GM23338 (cell line): ENCODE data around the gene PLCH2. TPM values are rescaled to one million over a fixed set of nuclear protein-coding genes. Genes with fewer than 3 reads are reported as not detected.

ENCODE experiments used
- ATAC-seq: fragments of 200-7000 bp; cut with Tn5 transposase; 3 replicates; pipeline ENCODE4 v1.9.1; 2020
- DNase-seq: peaks from one replicate; pipeline ENCODE4 v3.0.0-alpha.2; 2015; ENCODE audit warnings: low spot score
- H2AFZ ChIP-seq: fragments of 200-600 bp; sonication (generic); 2 replicates; pipeline ENCODE4 v1.8.0; 2016; ENCODE audit warnings: antibody characterized with exemption, mild to moderate bottlenecking, moderate library complexity
- H3F3A ChIP-seq: fragments of 200-600 bp; sonication (generic); replicated peaks from 2 replicates; pipeline ENCODE4 v1.8.0; 2017; ENCODE audit warnings: antibody characterized with exemption, mixed run types, low read depth
- H3K27ac ChIP-seq: fragments of 200-600 bp; sonication (generic); 2 replicates; pipeline ENCODE4 v1.6.1; 2016; ENCODE audit warnings: low read depth
- H3K27me3 ChIP-seq: fragments of 200-600 bp; sonication (generic); 2 replicates; pipeline ENCODE4 v1.8.0; 2016; ENCODE audit warnings: mild to moderate bottlenecking, mixed run types, moderate library complexity; ENCODE audit not compliant: insufficient read depth
- H3K36me3 ChIP-seq: fragments of 200-600 bp; sonication (generic); 2 replicates; pipeline ENCODE4 v1.8.0; 2016; ENCODE audit warnings: mild to moderate bottlenecking; ENCODE audit not compliant: insufficient read depth
- H3K4me1 ChIP-seq: fragments of 200-600 bp; sonication (generic); 2 replicates; pipeline ENCODE4 v1.8.0; 2016; ENCODE audit warnings: mild to moderate bottlenecking, moderate library complexity; ENCODE audit not compliant: insufficient read depth
- H3K4me2 ChIP-seq: fragments of 200-600 bp; sonication (generic); 2 replicates; pipeline ENCODE4 v1.7.1; 2017; ENCODE audit warnings: mixed run types
- H3K4me3 ChIP-seq: fragments of 200-600 bp; sonication (generic); 2 replicates; pipeline ENCODE4 v1.6.1; 2016; ENCODE audit warnings: mixed run types
- H3K79me2 ChIP-seq: fragments of 200-600 bp; sonication (generic); replicated peaks from 2 replicates; pipeline ENCODE4 v1.8.0; 2017; ENCODE audit warnings: mild to moderate bottlenecking; ENCODE audit not compliant: insufficient read depth
- H3K9me2 ChIP-seq: fragments of 200-600 bp; sonication (generic); 2 replicates; pipeline ENCODE4 v1.8.0; 2017; ENCODE audit not compliant: insufficient read depth
- H4K20me1 ChIP-seq: fragments of 200-600 bp; sonication (generic); replicated peaks from 2 replicates; pipeline ENCODE4 v1.8.0; 2017; ENCODE audit warnings: mild to moderate bottlenecking; ENCODE audit not compliant: insufficient read depth
- H3K27ac Mint-ChIP-seq: 2 replicates; pipeline ENCODE4 v1.8.0; 2020; ENCODE audit warnings: inconsistent platforms, mild to moderate bottlenecking, moderate library complexity, mixed read lengths
- H3K27me3 Mint-ChIP-seq: 3 replicates; pipeline ENCODE4 v1.8.0; 2022; ENCODE audit warnings: low read depth, mild to moderate bottlenecking, moderate library complexity, mixed read lengths, inconsistent platforms; ENCODE audit not compliant: insufficient read depth, poor library complexity
- H3K36me3 Mint-ChIP-seq: 3 replicates; pipeline ENCODE4 v1.8.0; 2021; ENCODE audit warnings: low read depth, mild to moderate bottlenecking, inconsistent platforms, moderate library complexity, mixed read lengths
- H3K4me1 Mint-ChIP-seq: 3 replicates; pipeline ENCODE4 v1.8.0; 2020; ENCODE audit warnings: mild to moderate bottlenecking, inconsistent platforms, mixed read lengths
- H3K4me3 Mint-ChIP-seq: 3 replicates; pipeline ENCODE4 v1.8.0; 2021; ENCODE audit warnings: moderate library complexity, mild to moderate bottlenecking, inconsistent platforms, mixed read lengths
- H3K9me3 Mint-ChIP-seq: 3 replicates; pipeline ENCODE4 v1.8.0; 2020; ENCODE audit warnings: moderate library complexity, mild to moderate bottlenecking, inconsistent platforms, mixed read lengths
- CREB1 ChIP-seq: fragments of 250-450 bp; sonication (Bioruptor Pico); IDR thresholded peaks from 2 replicates; pipeline ENCODE4 v1.5.0; 2020; ENCODE audit warnings: low read depth, mild to moderate bottlenecking, moderate library complexity
- EZH2phosphoT487 ChIP-seq: fragments of 200-600 bp; sonication (generic); IDR thresholded peaks from one replicate; pipeline ENCODE4 v1.8.1; 2018; ENCODE audit warnings: antibody characterized with exemption; ENCODE audit not compliant: unreplicated experiment
- JUNB ChIP-seq: IDR thresholded peaks from one replicate; pipeline ENCODE4 v1.6.1; 2016; ENCODE audit warnings: antibody characterized with exemption; ENCODE audit not compliant: unreplicated experiment
- NANOG ChIP-seq: IDR thresholded peaks from 2 replicates; pipeline ENCODE4 v1.6.1; 2016; ENCODE audit warnings: antibody characterized with exemption, borderline replicate concordance
- ZNF114 ChIP-seq: fragments of 250-450 bp; sonication (Bioruptor Pico); IDR thresholded peaks from 2 replicates; pipeline ENCODE4 v1.5.0; 2020; ENCODE audit warnings: mild to moderate bottlenecking, moderate library complexity
- ZNF331 ChIP-seq: fragments of 250-450 bp; sonication (Bioruptor Pico); IDR thresholded peaks from 2 replicates; pipeline ENCODE4 v1.5.0; 2020; ENCODE audit warnings: low read depth, mild to moderate bottlenecking, moderate library complexity
- polyA plus RNA-seq: library from polyadenylated mRNA; unstranded; fragments of >200 nt; fragmentation: Nextera tagmentation; extraction: Ambion mirVana; gene quantifications from 2 replicates; pipeline ENCODE4 v1.2.1, GENCODE V29; 2016
- total RNA-seq: library from RNA; depleted of rRNA; stranded (reverse); fragments of >200 nt; shearing (Covaris generic); gene quantifications from 2 replicates; pipeline ENCODE4 v1.2.3, GENCODE V29; 2014
- TF ChIP-seq, protein P1 (sequence below), 2 experiments: fragments of 200-600 bp in 1 of 2; sonication (generic) in 1 of 2; conservative IDR thresholded peaks; 2 replicates each; pipeline versions ENCODE4 v1.5.1 to v1.6.1; 2016 to 2017; ENCODE audit warnings: antibody characterized with exemption in 2 of 2, low read depth in 2 of 2, mild to moderate bottlenecking in 2 of 2, moderate library complexity in 1 of 2
- TF ChIP-seq, protein P2 (sequence below): IDR thresholded peaks from one replicate; pipeline ENCODE4 v1.6.1; 2018; ENCODE audit warnings: antibody characterized with exemption; ENCODE audit not compliant: unreplicated experiment

Gene PLCH2
- total and polyA plus RNA-seq, 2 experiments from 2014 or later, result 0.31 TPM; not detected in 1

DNA sequence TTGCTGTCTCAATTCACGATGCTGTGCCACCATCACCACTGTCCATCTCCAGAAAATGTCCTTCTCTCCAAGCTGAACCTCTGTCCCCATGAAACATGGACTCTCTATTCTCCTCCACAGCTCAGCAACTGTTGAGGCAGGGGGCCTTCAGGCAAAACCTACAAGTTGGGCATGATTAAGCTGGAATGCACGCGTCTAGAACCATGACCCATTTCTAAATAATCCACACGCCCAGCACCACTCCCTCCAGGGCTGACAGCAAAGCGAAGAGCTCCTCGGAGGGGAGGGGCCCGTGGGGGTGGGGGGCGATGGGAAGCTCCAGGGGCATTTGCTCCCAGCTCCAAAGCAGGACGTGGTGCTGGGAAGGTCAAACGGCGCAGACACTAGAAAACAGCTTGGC is 57.3 kb downstream of the PLCH2 start:
- Histone ChIP-seq H2AFZ (no peak overlapping the region), H3K27me3 (peaks cover 50% of the 10 kb centered on the region)

DNA sequence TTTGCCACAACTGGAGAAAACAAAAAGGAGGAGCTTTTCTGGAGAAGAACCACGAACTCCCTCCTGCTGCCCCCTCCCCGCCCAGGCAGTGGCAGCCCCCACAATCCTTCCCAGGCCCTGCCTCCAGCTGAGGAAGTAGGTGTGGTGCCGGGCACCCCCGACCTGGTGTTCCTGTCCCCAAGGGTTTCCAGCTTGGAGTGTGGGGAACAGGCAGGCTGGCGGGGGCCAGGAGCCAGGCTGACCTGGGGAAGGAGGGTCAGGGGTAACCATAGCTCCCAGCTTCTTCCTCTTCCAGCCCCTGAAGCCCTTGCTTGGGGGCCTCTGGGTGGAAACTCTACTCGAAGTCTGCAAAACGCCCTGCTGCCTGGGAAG is 58.2 kb downstream of the PLCH2 start:
- no peaks in the 10 kb centered on the region for H3K36me3 ChIP-seq
- peaks cover 45% of the 10 kb centered on the region for H3K27me3 Mint-ChIP-seq
- DNase-seq (no peak), ATAC-seq (no peak)
- peaks cover 9% of the 10 kb centered on the region for H3K4me1 ChIP-seq
- H3K79me2 ChIP-seq, result no peaks in the 10 kb centered on the region
- TF ChIP-seq ZNF114 (CRISPR knock-in tag), result no peak
- TF ChIP-seq, protein P1, sequence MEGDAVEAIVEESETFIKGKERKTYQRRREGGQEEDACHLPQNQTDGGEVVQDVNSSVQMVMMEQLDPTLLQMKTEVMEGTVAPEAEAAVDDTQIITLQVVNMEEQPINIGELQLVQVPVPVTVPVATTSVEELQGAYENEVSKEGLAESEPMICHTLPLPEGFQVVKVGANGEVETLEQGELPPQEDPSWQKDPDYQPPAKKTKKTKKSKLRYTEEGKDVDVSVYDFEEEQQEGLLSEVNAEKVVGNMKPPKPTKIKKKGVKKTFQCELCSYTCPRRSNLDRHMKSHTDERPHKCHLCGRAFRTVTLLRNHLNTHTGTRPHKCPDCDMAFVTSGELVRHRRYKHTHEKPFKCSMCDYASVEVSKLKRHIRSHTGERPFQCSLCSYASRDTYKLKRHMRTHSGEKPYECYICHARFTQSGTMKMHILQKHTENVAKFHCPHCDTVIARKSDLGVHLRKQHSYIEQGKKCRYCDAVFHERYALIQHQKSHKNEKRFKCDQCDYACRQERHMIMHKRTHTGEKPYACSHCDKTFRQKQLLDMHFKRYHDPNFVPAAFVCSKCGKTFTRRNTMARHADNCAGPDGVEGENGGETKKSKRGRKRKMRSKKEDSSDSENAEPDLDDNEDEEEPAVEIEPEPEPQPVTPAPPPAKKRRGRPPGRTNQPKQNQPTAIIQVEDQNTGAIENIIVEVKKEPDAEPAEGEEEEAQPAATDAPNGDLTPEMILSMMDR (conservative IDR thresholded peaks at IDR 0.05; ENCODE audit: low read depth in 2 of 2), result no peak
- H3K4me2 ChIP-seq, result no peak overlapping the region; the same call in 1 of the 2 replicates
- H3F3A ChIP-seq, result no peaks in the 10 kb centered on the region
- no peaks in the 10 kb centered on the region for H3K9me2 ChIP-seq
- H3K27ac Mint-ChIP-seq, result no peak overlapping the region
- no peak overlapping the region for H2AFZ ChIP-seq
- H3K9me3 Mint-ChIP-seq, result no peaks in the 10 kb centered on the region
- H3K4me3 ChIP-seq, result no peak overlapping the region
- no peaks in the 10 kb centered on the region for H4K20me1 ChIP-seq
- H3K27ac ChIP-seq, result no peak overlapping the region
- H3K4me3 Mint-ChIP-seq, result no peak overlapping the region
- H3K27me3 ChIP-seq, result peaks cover 41% of the 10 kb centered on the region
- H3K36me3 Mint-ChIP-seq, result no peaks in the 10 kb centered on the region
- H3K4me1 Mint-ChIP-seq, result peaks cover 13% of the 10 kb centered on the region

More for the DNA sequence above, 57.3 kb downstream of the PLCH2 start:
- H3K4me2 ChIP-seq, result no peak overlapping the region
- no peak overlapping the region for H3K4me3 ChIP-seq
- H3K27ac Mint-ChIP-seq, result no peak overlapping the region
- DNase-seq (no peak), ATAC-seq (no peak)
- no peak overlapping the region for H3K27ac ChIP-seq
- H3K4me1 Mint-ChIP-seq, result peaks cover 18% of the 10 kb centered on the region
- no peaks in the 10 kb centered on the region for H3K36me3 ChIP-seq
- no peaks in the 10 kb centered on the region for H3K79me2 ChIP-seq
- H3K9me2 ChIP-seq, result no peaks in the 10 kb centered on the region
- H3K9me3 Mint-ChIP-seq, result no peaks in the 10 kb centered on the region
- peaks cover 9% of the 10 kb centered on the region for H3K4me1 ChIP-seq
- no peak overlapping the region; the same call in 2 of the 3 replicates for H3K4me3 Mint-ChIP-seq
- no peaks in the 10 kb centered on the region for H4K20me1 ChIP-seq
- H3K27me3 Mint-ChIP-seq, result peaks cover 48% of the 10 kb centered on the region
- TF ChIP-seq ZNF331 (CRISPR knock-in tag) (no peak), EZH2phosphoT487 (no peak), NANOG (no peak), CREB1 (CRISPR knock-in tag) (no peak), JUNB (no peak)
- TF ChIP-seq, protein P2, sequence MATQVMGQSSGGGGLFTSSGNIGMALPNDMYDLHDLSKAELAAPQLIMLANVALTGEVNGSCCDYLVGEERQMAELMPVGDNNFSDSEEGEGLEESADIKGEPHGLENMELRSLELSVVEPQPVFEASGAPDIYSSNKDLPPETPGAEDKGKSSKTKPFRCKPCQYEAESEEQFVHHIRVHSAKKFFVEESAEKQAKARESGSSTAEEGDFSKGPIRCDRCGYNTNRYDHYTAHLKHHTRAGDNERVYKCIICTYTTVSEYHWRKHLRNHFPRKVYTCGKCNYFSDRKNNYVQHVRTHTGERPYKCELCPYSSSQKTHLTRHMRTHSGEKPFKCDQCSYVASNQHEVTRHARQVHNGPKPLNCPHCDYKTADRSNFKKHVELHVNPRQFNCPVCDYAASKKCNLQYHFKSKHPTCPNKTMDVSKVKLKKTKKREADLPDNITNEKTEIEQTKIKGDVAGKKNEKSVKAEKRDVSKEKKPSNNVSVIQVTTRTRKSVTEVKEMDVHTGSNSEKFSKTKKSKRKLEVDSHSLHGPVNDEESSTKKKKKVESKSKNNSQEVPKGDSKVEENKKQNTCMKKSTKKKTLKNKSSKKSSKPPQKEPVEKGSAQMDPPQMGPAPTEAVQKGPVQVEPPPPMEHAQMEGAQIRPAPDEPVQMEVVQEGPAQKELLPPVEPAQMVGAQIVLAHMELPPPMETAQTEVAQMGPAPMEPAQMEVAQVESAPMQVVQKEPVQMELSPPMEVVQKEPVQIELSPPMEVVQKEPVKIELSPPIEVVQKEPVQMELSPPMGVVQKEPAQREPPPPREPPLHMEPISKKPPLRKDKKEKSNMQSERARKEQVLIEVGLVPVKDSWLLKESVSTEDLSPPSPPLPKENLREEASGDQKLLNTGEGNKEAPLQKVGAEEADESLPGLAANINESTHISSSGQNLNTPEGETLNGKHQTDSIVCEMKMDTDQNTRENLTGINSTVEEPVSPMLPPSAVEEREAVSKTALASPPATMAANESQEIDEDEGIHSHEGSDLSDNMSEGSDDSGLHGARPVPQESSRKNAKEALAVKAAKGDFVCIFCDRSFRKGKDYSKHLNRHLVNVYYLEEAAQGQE, result no peak
- no peaks in the 10 kb centered on the region for H3F3A ChIP-seq
- no peaks in the 10 kb centered on the region for H3K36me3 Mint-ChIP-seq
